ENCODE data around the gene UROS. TPM values are rescaled to one million over a fixed set of nuclear protein-coding genes. Genes with fewer than 3 reads are reported as not detected.

Gene UROS
- total RNA-seq, 1 donor from 2014 or later = 61.5 TPM

- no peak overlapping the region for H3K4me3 Mint-ChIP-seq (ENCODE audit: unreplicated experiment)
Observed at GRCh38 chr10:125774581-125775191, 48.4 kb downstream of the UROS start.

DNA sequence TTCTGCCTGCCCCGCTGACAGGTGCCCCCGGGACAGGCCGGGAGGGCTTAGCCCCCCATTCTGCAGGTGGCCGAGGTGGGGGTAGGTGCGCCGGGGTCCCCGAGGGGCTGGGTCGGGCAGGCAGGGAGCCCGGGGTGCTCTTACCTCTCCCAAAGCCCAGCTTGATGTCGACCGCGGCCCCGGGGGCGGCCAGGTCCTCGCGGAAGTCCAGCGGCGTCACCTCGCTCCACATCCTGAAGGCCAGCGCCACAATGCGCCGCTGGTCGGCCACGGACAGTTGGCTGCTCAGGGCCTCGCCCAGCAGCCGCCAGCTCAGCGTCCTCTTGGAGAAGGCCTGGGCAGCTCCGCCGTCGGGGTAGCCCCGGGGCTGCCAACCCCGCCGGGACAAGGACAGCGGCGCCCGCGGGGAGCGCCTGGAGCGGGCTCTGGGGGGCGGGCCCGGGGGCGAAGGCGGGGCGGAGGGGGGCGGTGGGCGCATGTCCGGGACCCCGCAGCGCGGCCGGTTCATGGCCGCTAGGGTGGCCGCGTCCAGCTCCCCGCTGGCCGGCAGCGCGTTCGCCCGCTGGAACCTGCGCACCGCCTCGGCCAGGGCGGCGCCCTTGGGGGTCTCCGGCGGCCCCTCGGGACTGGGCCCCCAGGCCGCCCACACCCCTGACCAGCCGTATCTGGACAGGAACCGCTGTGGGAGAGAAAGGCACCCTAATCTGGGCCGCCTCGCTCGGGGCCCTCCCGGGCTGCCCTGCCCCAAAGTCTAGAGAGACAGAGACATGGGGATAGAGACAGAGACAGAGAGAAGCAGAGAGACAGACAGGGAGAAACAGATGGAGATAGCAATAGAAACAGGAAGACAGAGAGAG, 49.1 kb downstream of the UROS start:
- Mint-ChIP-seq H3K4me1 (ENCODE audit: unreplicated experiment) (no peaks in the 10 kb centered on the region), H3K27me3 (ENCODE audit: unreplicated experiment) (no peaks in the 10 kb centered on the region), H3K27ac (ENCODE audit: unreplicated experiment) (no peak overlapping the region), H3K36me3 (ENCODE audit: low read depth, unreplicated experiment) (peaks cover 12% of the 10 kb centered on the region), H3K9me3 (ENCODE audit: unreplicated experiment) (no peaks in the 10 kb centered on the region), H3K4me3 (ENCODE audit: unreplicated experiment) (no peak overlapping the region)
- DNase-seq (ENCODE audit: low spot score) = no peak
- TF ChIP-seq CTCF (IDR thresholded peaks at IDR 0.05; ENCODE audit: unreplicated experiment) = no peak

More at GRCh38 chr10:125774581-125775191, 48.4 kb downstream of the UROS start:
- no peak overlapping the region for H3K27ac Mint-ChIP-seq (ENCODE audit: unreplicated experiment)
- H3K9me3 Mint-ChIP-seq (ENCODE audit: unreplicated experiment) = no peaks in the 10 kb centered on the region
- H3K4me1 Mint-ChIP-seq (ENCODE audit: unreplicated experiment) = no peaks in the 10 kb centered on the region
- peaks cover 15% of the 10 kb centered on the region for H3K36me3 Mint-ChIP-seq (ENCODE audit: low read depth, unreplicated experiment)
- peaks cover 2% of the 10 kb centered on the region for H3K27me3 Mint-ChIP-seq (ENCODE audit: unreplicated experiment)
- no peak for DNase-seq (ENCODE audit: low spot score)
- no peak for TF ChIP-seq CTCF (IDR thresholded peaks at IDR 0.05; ENCODE audit: unreplicated experiment)

DNA sequence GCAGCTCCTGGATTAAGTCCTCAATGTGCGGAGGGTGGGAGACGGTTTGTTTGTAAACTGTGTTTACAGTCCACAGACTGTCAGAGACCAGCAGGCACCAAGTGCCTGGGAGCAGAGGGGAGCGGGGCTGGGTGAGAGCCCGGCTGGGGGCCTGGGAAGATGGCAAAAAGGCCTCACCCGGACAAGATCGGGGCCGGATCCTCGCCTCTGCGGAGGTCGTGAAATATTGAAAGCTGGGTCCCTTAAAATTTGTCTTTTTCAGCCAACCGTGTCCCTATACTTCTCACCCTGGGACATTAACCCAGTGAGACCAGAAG, 50.2 kb downstream of the UROS start:
- H3K4me1 Mint-ChIP-seq (ENCODE audit: unreplicated experiment) = no peaks in the 10 kb centered on the region
- H3K4me3 Mint-ChIP-seq (ENCODE audit: unreplicated experiment) = no peak overlapping the region
- peaks cover 4% of the 10 kb centered on the region for H3K36me3 Mint-ChIP-seq (ENCODE audit: low read depth, unreplicated experiment)
- H3K27ac Mint-ChIP-seq (ENCODE audit: unreplicated experiment) = no peak overlapping the region
- no peak for TF ChIP-seq CTCF (IDR thresholded peaks at IDR 0.05; ENCODE audit: unreplicated experiment)
- peaks cover 1% of the 10 kb centered on the region for H3K27me3 Mint-ChIP-seq (ENCODE audit: unreplicated experiment)
- DNase-seq (ENCODE audit: low spot score) = no peak
- H3K9me3 Mint-ChIP-seq (ENCODE audit: unreplicated experiment) = no peaks in the 10 kb centered on the region

- Mint-ChIP-seq H3K27ac (ENCODE audit: unreplicated experiment) (no peak overlapping the region), H3K27me3 (ENCODE audit: unreplicated experiment) (peaks cover 1% of the 10 kb centered on the region), H3K4me3 (ENCODE audit: unreplicated experiment) (peak overlapping the region; percentile 47)
Observed at GRCh38 chr10:125772112-125772863, 50.8 kb downstream of the UROS start.

More at GRCh38 chr10:125772112-125772863, 50.8 kb downstream of the UROS start:
- TF ChIP-seq CTCF (IDR thresholded peaks at IDR 0.05; ENCODE audit: unreplicated experiment) = no peak
- peaks cover 4% of the 10 kb centered on the region for H3K36me3 Mint-ChIP-seq (ENCODE audit: low read depth, unreplicated experiment)
- no peaks in the 10 kb centered on the region for H3K9me3 Mint-ChIP-seq (ENCODE audit: unreplicated experiment)
- no peak for DNase-seq (ENCODE audit: low spot score)
- no peaks in the 10 kb centered on the region for H3K4me1 Mint-ChIP-seq (ENCODE audit: unreplicated experiment)

Measured in endothelial cell (in vitro differentiated cells).